ENCODE measurements around the gene CMTM1. TPM values are rescaled to one million over a fixed set of nuclear protein-coding genes. Genes with fewer than 3 reads are reported as not detected.

The CMTM1 gene
- total RNA-seq: 1 to 10 TPM; 3.1 to 6.1 (median 4.8) TPM
- long read RNA-seq, donor 1: 0 reads
- long read RNA-seq, donor 2, partial matches to known transcripts: 0 of 1 reads
- long read RNA-seq, donor 2, other reads (novel, unspliced or antisense): 1 of 1 reads

- H3K4me1 ChIP-seq (ENCODE audit: low read depth): peaks cover 4% of the 10 kb centered on the region
- ATAC-seq (no peak), DNase-seq (no peak)
Measured at GRCh38 chr16:66566051-66566901, at the start of gene CMTM1. Gene CMTM1, plus strand, starts transcription at chr16:66566439. Its CDS starts 75 bp downstream, at chr16:66566514.

GRCh38 chr16:66516509-66516807 lies 49.8 kb upstream of the CMTM1 start:
- TF ChIP-seq CTCF (IDR thresholded peaks at IDR 0.05): no peak
- intact Hi-C loops (cut with DNase I, micrococcal nuclease): no loop called here
- H3K9me3 ChIP-seq: no peaks in the 10 kb centered on the region
- peaks cover 24% of the 10 kb centered on the region for H3K4me1 ChIP-seq (ENCODE audit: low read depth)
- ATAC-seq (no peak), DNase-seq (no peak)
- peaks cover 4% of the 10 kb centered on the region for H3K36me3 ChIP-seq (ENCODE audit: low read depth)
- no peak overlapping the region for H3K4me3 ChIP-seq

More at GRCh38 chr16:66566051-66566901, at the start of gene CMTM1:
- intact Hi-C loops (cut with DNase I, micrococcal nuclease): no loop called here
- no peak for TF ChIP-seq CTCF (IDR thresholded peaks at IDR 0.05)
- Histone ChIP-seq H3K9me3 (no peaks in the 10 kb centered on the region), H3K36me3 (ENCODE audit: low read depth) (no peaks in the 10 kb centered on the region), H3K4me3 (no peak within 1 kb of the TSS)

- intact Hi-C loops (cut with DNase I, micrococcal nuclease): no loop called here
Measured at GRCh38 chr16:66516808-66517585, 49.2 kb upstream of the CMTM1 start.

GRCh38 chr16:66517586-66518263 lies 48.5 kb upstream of the CMTM1 start:
- Histone ChIP-seq H3K9me3 (no peaks in the 10 kb centered on the region), H3K4me3 (no peak overlapping the region), H3K4me1 (ENCODE audit: low read depth) (peaks cover 24% of the 10 kb centered on the region), H3K36me3 (ENCODE audit: low read depth) (peaks cover 4% of the 10 kb centered on the region)
- ATAC-seq (no peak), DNase-seq (peak in 1 of 3 donors; percentile 58)
- no peak for TF ChIP-seq CTCF (IDR thresholded peaks at IDR 0.05)
- intact Hi-C loops (cut with DNase I, micrococcal nuclease): no loop called here

More at GRCh38 chr16:66516808-66517585, 49.2 kb upstream of the CMTM1 start:
- Histone ChIP-seq H3K9me3 (no peaks in the 10 kb centered on the region), H3K36me3 (ENCODE audit: low read depth) (peaks cover 4% of the 10 kb centered on the region), H3K4me3 (no peak overlapping the region), H3K4me1 (ENCODE audit: low read depth) (peaks cover 24% of the 10 kb centered on the region)
- peak; percentile 95 for ATAC-seq
- DNase-seq: peak; percentile 96 to 98 (median 97)
- TF ChIP-seq CTCF (IDR thresholded peaks at IDR 0.05): no peak
